Fibroblast of villous mesenchyme (primary cell): ENCODE measurements around the gene ZNF385B. TPM values are rescaled to one million over a fixed set of nuclear protein-coding genes. Genes with fewer than 3 reads are reported as not detected.
A peak's percentile ranks its signal among the peaks of the same experiment; 100 is the strongest.

Experiments used
- DNase-seq: peaks from one replicate; pipeline ENCODE4 v3.0.0-alpha.2; 2010; ENCODE audit warnings: low read depth
- H3K4me3 ChIP-seq: 2 replicates; pipeline ENCODE4 v1.5.1; 2011; ENCODE audit warnings: low read depth, mild to moderate bottlenecking, low read length
- total RNA-seq: library from RNA; depleted of rRNA; stranded (reverse); fragments of >200 nt; gene quantifications from 2 replicates; pipeline ENCODE4 v1.2.3, GENCODE V29; 2012
- TF ChIP-seq, protein P1 (sequence below): IDR thresholded peaks from 2 replicates; pipeline ENCODE4 v1.5.1; 2012; ENCODE audit warnings: low read depth, mild to moderate bottlenecking, low read length; ENCODE audit not compliant: insufficient read depth

The ZNF385B gene
- total RNA-seq, 1 donor, result not detected

DNA sequence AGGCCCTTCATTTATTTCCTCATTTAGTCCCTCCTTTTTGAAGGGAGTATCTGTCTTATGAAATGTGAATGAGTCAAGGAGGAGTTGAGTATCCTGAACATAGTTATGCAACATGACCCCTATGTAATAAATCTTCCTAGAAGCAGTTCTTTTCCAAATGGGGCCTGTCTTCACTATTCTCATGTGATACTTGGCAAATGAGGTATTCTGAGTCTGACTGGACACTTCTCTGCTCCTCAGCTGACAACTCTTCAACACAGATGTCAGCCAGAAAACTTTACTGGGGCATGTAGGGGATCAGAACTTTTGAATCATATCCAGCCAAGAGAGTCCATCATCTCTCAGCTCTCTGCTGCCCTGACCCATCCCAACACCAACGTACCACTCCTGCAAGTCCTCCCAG is 291.6 kb downstream of the ZNF385B start:
- peak; percentile 83 for DNase-seq
- H3K4me3 ChIP-seq, result no peak overlapping the region
- TF ChIP-seq, protein P1, sequence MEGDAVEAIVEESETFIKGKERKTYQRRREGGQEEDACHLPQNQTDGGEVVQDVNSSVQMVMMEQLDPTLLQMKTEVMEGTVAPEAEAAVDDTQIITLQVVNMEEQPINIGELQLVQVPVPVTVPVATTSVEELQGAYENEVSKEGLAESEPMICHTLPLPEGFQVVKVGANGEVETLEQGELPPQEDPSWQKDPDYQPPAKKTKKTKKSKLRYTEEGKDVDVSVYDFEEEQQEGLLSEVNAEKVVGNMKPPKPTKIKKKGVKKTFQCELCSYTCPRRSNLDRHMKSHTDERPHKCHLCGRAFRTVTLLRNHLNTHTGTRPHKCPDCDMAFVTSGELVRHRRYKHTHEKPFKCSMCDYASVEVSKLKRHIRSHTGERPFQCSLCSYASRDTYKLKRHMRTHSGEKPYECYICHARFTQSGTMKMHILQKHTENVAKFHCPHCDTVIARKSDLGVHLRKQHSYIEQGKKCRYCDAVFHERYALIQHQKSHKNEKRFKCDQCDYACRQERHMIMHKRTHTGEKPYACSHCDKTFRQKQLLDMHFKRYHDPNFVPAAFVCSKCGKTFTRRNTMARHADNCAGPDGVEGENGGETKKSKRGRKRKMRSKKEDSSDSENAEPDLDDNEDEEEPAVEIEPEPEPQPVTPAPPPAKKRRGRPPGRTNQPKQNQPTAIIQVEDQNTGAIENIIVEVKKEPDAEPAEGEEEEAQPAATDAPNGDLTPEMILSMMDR, result no peak

DNA sequence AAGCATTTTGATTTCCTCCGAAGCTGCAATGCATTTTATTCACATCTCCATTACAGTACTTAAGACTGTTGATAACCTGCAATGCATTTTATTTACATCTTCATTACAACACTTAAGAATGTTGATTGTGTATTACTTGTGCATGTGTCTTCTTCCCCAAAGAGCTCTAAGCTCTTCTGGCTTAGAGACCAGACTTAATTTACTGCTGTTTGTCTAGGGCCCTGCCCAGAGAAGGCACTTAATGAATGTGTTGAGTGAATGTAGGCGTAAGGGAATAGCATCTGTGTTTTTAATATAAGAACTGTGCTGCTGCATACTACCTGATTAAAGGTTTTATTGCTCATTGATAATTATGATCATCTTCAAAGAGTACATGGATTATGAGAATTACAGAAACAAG is 295.6 kb downstream of the ZNF385B start:
- TF ChIP-seq, protein P1, result no peak
- no peak for DNase-seq
- no peak overlapping the region for H3K4me3 ChIP-seq

DNA sequence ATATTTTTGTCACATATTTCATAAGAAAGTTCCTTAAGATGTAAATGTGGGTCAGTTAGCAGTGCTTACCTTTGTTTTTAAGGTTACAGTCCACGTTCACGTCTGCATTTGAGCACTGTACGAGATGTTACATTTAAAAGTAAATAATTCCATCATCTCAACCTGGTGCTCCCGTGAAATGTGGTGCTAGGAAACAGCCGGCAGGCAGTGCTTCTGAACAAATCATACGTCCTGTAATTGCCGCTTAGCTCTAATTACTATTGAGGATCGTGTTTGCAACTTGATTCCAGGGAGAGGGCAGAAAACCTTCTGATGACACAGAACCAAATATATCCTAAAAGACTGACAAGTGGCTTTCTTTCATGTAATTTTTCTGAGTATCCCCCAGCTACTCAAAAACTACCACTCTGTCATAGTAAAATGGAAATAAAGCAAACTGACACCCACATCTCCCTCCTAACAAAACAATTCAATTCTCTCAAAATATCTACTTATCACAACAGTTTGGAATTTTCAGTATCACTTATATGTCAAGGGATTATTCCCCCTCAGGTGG is 299.0 kb downstream of the ZNF385B start:
- no peak for DNase-seq
- H3K4me3 ChIP-seq, result no peak overlapping the region
- TF ChIP-seq, protein P1, result no peak

DNA sequence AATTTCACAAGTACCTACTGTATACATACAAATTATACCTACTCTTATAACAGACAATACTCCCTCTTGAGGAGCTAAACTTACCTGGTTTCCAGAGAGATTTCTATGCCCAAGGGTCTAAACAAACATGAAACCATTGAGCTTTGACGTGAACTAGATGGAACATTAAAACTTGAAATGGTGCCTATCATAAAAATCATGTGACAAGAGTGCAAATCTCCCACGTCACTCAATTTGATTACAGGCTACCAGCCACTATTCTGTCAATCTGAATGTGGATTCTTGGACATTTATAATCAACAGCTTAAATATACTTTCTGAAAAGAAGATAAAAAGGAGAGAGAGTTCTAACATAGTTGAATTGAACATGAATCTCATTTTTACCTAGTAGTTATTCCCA is 299.7 kb downstream of the ZNF385B start:
- DNase-seq, result no peak
- TF ChIP-seq, protein P1, result no peak
- no peak overlapping the region for H3K4me3 ChIP-seq

DNA sequence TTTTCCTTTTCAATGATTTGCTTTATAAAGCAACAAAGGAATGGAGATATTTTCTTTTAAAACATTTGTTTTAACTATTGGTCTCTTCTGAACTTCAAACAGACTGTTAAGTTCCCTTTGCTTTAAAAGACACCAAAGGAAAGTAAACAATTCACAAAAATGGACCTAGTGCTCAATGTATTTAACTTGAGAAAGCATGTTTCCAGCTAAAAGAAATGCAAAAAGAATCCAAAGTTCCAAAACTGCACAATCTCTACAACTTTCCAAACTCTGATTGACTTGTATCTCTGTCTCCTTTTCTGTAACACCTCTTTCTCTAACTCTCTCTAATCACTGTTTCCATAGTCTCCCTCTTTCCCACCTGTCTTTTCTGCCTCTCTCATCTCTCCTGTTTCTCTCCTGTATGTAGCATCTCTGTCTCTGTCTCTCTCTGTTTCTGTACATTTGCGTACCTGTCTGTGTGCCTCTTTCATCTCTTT is 301.1 kb downstream of the ZNF385B start:
- H3K4me3 ChIP-seq, result no peak overlapping the region
- no peak for DNase-seq
- TF ChIP-seq, protein P1, result no peak

DNA sequence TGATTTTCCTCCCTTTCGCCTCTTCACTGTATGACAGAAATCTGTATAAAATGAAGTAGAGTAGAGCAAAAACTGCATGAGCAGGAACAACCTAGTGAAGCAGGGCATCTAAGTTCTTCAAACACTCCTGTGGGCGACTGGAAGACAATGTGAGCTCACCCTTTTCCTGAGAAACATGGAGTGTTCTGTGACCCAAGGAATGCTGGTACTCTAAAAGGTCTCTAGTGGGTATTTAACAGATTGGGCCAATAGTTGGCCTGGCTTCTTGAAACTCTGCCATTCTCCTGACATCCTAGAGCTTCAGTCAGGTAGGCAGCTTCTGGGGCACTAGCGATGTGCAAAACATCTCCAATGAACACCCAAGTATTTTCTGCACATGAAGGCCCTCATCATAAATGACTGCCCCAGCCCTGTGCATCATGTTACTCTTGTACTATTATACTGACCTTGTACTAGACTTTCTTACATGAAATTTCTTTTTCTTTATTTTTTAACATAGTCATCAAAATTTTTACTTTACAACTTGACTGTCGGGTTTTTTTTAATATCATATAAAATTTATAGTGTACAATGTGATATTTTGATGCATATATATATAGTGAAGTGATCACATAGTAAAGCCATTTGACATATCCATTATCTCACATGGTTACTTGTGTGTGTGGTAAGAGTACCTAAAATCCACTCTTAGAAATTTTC is 302.2 kb downstream of the ZNF385B start:
- TF ChIP-seq, protein P1, result no peak
- H3K4me3 ChIP-seq, result no peak overlapping the region
- DNase-seq, result no peak
